GM18508 (cell line): Measurements from ENCODE around the gene GCM1.

Experiments
- ATAC-seq: cut with Tn5 transposase; IDR thresholded peaks from one replicate; pipeline ENCODE4 v1.9.1; 2021; ENCODE audit warnings: moderate number of reproducible peaks; ENCODE audit not compliant: insufficient read depth, unreplicated experiment

GCM1 gene

DNA sequence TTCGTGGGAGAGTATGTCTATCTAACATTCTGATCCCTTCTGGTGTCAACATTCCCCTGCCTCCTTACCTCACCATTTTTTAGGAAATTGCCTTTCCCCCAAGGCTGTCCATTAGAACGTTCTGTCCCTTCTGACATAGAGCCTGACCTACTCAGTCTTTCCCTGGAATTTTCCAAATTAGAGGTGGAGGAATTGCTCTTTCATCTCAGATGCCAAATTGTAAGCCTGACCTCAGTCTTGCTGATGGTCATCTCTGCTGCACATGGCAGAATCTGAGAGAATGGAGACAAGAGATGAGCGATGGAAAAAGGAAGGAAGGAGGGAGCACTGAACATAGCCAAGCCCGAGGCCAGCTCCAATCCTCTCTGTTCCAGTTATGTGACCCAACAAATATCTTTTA lies 5.4 kb upstream of the GCM1 start:
- no peak for ATAC-seq

DNA sequence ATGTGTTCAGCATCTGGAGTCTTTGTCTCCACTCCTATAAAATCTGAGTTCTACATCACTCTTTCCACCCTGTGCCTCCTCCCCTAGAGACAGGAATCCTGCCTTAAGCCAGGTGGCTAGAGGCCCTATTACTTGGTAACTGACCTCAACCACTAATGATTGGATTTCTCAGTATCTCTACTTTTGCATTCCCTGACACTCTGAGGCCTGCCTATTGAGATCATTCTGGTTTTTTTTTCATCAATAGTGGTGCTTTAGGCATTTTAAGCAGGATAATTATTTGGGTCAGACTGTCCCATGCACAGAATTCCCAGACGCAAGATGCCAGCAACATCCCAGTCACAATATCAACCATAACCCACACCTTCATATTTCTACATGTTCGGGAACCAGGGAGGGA lies 3.9 kb upstream of the GCM1 start:
- no peak for ATAC-seq

- ATAC-seq: no peak
These were observed 3.0 kb upstream of the GCM1 start for GRCh38 chr6:53151676-53152075.

DNA sequence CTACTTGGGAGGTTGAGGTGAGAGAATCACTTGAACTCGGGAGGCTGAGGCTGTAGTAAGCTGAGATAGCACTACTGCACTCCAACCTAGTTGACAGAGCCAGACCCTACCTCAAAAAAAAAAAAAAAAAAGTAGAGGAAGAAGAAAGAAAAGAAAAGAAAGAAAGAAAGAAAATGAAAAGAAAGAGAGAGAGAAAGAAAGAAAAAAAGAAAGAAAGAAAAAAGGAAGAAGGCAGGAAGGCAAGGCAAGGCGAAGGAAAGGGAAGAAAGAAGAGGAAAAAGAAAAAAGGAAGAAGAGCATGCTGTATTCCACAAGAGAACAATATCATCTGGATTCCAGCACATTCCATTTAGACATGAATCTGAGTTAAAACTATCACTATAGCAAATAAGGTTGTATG lies 3.8 kb downstream of the GCM1 start:
- ATAC-seq: no peak

GRCh38 chr6:53143710-53144109 lies 4.9 kb downstream of the GCM1 start:
- no peak for ATAC-seq

DNA sequence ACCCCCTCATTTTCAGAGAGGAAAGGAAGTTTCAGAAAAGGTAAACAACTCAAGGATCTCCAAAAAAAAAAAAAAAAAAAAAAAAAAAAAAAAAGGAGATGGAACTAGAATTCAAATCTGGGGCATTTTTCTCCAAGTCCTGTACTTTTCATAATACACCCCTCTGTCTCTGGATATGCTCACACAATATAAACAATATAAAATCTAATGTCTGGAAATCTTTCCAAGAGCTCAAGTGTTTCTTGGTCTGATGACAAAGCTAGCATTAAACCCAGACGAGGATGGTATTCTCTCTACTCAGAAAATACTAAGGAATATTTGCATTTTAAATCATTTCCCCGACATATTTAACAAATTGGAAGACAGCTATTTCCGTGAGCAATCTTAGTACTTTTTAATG lies 5.8 kb downstream of the GCM1 start:
- ATAC-seq: no peak

- no peak for ATAC-seq
These were observed 8.7 kb downstream of the GCM1 start for GRCh38 chr6:53139841-53140413.

DNA sequence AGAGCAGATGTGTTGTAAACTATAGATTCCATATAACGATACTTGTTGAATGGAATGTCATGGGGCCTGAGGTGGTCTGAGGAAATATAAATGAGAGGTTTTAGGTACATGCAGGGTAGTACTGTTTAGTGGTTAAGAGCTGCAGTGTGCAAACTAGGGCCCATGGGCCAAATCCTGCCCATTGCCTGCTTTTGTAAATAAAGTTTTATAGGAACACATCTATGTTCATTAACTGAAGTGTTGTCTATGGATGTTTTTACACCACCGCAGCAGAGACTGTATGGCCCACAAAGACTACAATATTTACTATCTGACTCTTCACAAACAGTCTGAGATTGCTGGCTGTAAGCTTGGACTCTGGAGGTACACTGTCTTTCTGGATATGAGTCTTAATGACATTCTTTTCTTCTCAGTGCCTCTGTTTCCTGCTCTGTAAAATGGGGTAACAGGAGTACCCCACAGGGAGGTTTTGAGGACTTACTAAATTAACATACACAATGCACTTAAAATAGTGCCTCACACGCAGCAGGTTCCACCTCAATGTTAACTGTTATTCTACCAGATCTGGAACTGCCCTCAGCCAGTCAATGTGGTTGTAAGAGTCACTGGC lies 12.5 kb downstream of the GCM1 start:
- no peak for ATAC-seq

- ATAC-seq: no peak
These were observed 13.9 kb downstream of the GCM1 start for GRCh38 chr6:53134601-53135235.

- ATAC-seq: no peak
These were observed 14.7 kb downstream of the GCM1 start for GRCh38 chr6:53133961-53134360.

GRCh38 chr6:53130569-53131290 lies 17.9 kb downstream of the GCM1 start:
- ATAC-seq: no peak

GRCh38 chr6:53128842-53129241 lies 19.8 kb downstream of the GCM1 start:
- no peak for ATAC-seq

DNA sequence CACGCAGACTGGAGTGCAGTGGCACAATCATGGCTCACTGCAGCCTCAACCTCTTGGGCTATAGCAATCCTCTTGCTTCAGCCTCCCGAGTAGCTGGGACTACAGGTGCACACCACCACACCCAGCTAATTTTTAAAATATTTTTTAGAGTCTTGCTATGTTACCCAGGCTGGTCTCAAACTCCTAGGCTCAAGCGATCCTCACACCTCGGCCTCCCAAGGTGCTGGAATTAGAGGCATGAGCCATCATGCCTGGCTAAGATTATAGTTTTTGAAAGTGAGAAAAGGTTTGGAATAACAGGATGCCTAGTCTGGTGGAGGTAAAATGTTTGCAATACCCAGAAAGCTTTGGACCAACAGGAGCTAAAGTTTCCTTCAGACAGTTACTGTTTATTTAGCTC lies 23.4 kb downstream of the GCM1 start:
- ATAC-seq: no peak

- ATAC-seq: no peak
These were observed 24.4 kb downstream of the GCM1 start for GRCh38 chr6:53124131-53124800.

DNA sequence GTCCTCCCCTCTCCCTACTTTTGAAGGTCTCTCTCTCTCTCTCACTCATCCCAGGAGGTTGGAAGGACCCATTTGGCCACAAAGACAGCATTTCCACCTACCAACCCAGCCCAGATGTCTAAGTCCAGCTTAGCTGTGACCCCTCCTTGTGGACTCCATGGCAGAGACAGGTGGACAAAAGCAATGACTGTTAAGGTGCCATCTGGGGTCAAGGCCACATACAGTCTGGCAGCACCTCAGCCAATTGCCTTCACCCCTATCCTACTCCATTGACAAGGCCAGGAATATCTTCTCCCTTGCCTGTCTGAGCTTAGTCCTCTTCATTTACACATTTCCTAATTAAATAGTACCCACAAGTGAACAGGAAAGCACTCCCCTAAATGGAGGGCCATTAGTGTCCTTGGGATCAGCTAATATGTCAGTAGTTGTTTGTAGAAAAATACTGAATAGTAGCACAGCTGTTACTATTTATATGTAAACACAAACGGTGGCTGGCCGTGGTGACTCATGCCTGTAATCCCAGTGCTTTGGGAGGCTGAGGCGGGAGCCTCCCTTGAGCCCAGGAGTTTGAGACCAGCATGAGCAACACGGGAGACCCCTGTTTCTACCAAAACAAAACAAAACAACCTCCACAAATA lies 28.8 kb downstream of the GCM1 start:
- no peak for ATAC-seq

DNA sequence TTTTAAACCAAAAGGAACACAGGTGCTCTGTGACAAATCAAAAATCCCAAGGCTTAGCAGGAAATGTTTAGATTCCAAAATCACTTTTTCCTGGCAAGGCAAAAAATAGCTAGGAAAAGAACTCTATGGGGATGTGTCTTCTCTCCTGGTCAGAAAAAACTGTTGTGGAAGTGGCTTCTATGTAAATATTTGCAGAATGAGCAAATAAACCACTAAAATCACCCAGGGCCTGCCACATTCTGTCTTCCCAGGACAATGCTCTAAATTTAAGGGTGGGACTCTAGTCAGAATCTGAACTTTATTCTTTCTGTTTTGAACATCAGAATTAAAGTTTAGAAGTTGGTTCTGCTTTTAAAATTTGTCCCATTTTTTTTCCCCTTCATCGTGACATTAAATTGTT lies 29.3 kb downstream of the GCM1 start:
- ATAC-seq: no peak

DNA sequence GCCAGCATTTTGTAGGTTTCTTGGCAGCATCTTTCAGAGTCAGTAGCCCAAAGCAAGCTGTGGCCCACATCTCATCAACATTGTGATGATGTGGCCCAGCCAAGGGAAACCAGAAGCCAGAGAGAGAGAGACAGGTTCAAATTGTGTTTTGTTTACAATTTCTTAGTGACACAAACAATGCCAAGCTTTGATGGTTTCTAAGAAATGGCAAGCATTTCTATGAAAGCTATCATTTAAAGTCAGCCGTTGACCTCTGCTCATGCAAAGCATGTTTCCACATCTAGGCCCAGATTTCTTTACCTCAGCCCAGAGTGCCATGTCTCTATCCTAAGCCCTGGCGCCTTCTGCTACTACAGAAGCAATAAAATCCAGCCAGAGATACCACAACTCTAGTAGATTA lies 32.9 kb downstream of the GCM1 start:
- ATAC-seq: no peak

- no peak for ATAC-seq
These were observed 33.5 kb downstream of the GCM1 start for GRCh38 chr6:53115113-53115512.

- ATAC-seq: no peak
These were observed 34.9 kb downstream of the GCM1 start for GRCh38 chr6:53113742-53114141.

DNA sequence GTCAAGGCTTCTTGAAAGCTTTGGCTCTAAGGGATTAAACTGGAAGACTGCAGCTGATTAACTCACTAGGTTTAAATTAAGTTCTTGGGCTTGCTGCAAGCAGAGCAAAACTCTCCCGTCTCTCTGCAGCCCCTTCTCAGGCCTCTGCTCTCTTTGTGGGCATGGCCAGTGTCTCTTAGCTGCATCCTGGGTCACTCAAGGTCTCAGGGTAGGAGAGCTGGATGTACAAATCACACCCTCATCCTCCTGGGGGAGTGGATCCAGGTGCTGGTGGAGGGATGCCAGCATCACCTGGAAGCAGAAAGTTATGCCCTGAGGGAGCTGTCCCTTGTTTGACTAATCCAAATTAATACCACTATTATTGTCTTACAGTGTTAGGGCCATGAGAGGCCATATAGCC lies 35.8 kb downstream of the GCM1 start:
- no peak for ATAC-seq

- no peak for ATAC-seq
These were observed 36.2 kb downstream of the GCM1 start for GRCh38 chr6:53112404-53112803.
